ENCODE measurements around the gene ZSWIM9. TPM values are rescaled to one million over a fixed set of nuclear protein-coding genes. Genes with fewer than 3 reads are reported as not detected.
"Not testable (repeated sequence)": the region's sequence is repeated elsewhere in the genome, so short reads cannot be mapped to it uniquely, and the experiment has no call there.

The ZSWIM9 gene
- total RNA-seq, 2 donors from 2014 or later: 4.7 to 9.6 TPM

DNA sequence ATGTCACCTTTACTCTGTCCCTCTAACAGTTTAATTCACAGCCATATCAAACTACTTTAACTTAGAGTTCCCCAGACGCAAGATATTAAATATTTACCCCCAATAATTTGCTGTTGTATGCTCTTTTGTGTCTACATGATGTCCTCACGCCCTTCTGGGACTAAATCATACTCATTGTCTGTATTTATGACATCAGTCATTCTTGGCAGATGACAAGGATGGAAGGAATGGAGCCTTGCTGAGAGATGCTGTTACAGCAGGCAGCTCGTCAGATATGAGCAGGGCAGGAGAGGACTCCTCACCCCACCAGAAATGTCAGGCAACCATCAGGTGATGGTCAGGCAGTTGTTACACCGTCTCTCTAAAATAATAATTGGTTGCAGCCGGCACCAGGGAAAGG is 43.5 kb downstream of the ZSWIM9 start:
- no peaks in the 10 kb centered on the region for H3K9me3 ChIP-seq
- H3K4me1 ChIP-seq: no peaks in the 10 kb centered on the region
- H3K36me3 ChIP-seq (replicated peaks in 1 of 2; ENCODE audit: insufficient read depth in 1 of 2, low read depth in 2 of 2): peaks cover 0 to 2% of the 10 kb centered on the region in 2 donors
- ATAC-seq (no peak), DNase-seq (no peak)
- H3K4me3 ChIP-seq: no peak overlapping the region
- intact Hi-C loops (cut with DNase I): no loop called here
- 81 to 92% methylated on average over 5 of the region's 5 CpGs for WGBS, 2 donors
- no peaks in the 10 kb centered on the region for H3K27me3 ChIP-seq
- TF ChIP-seq, protein P1, sequence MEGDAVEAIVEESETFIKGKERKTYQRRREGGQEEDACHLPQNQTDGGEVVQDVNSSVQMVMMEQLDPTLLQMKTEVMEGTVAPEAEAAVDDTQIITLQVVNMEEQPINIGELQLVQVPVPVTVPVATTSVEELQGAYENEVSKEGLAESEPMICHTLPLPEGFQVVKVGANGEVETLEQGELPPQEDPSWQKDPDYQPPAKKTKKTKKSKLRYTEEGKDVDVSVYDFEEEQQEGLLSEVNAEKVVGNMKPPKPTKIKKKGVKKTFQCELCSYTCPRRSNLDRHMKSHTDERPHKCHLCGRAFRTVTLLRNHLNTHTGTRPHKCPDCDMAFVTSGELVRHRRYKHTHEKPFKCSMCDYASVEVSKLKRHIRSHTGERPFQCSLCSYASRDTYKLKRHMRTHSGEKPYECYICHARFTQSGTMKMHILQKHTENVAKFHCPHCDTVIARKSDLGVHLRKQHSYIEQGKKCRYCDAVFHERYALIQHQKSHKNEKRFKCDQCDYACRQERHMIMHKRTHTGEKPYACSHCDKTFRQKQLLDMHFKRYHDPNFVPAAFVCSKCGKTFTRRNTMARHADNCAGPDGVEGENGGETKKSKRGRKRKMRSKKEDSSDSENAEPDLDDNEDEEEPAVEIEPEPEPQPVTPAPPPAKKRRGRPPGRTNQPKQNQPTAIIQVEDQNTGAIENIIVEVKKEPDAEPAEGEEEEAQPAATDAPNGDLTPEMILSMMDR (IDR thresholded peaks at IDR 0.05): no peak
- no peak for TF ChIP-seq POLR2A (IDR thresholded peaks at IDR 0.05)
- no peak overlapping the region for H3K27ac ChIP-seq

DNA sequence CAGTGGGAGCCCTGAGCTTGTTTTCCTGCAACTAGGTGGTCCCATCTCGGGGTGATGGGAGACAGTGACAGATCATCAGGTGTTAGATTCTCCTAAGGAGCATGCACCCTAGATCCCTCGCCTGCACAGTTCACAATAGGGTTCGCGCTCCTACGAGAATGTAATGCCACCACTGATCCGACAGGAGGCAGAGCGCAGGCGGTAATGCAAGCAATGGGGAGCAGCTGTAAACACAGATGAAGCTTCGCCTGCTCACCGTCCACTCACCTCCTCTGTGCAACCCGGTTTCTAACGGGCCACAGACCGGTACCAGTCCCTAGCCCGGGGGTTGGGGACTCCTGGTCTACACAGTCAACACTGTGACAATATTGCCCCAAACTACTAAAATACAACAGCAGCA is 46.5 kb downstream of the ZSWIM9 start:
- no peak overlapping the region for H3K27ac ChIP-seq
- no peaks in the 10 kb centered on the region for H3K4me1 ChIP-seq
- no peaks in the 10 kb centered on the region for H3K9me3 ChIP-seq
- ATAC-seq (no peak), DNase-seq (no peak)
- no peaks in the 10 kb centered on the region for H3K36me3 ChIP-seq (replicated peaks in 1 of 2; ENCODE audit: insufficient read depth in 1 of 2, low read depth in 2 of 2)
- intact Hi-C loops (cut with DNase I): no loop called here
- WGBS, 2 donors: 88 to 89% methylated on average over 6 to 14 of the region's 14 CpGs
- no peak overlapping the region for H3K4me3 ChIP-seq
- H3K27me3 ChIP-seq: no peaks in the 10 kb centered on the region
- TF ChIP-seq POLR2A (IDR thresholded peaks at IDR 0.05): no peak
- TF ChIP-seq, protein P1 (IDR thresholded peaks at IDR 0.05): no peak

GRCh38 chr19:48218997-48219396 is 48.5 kb downstream of the ZSWIM9 start:
- no peaks in the 10 kb centered on the region for H3K4me1 ChIP-seq
- intact Hi-C loops (cut with DNase I): no loop called here
- no peaks in the 10 kb centered on the region for H3K9me3 ChIP-seq
- no peak for DNase-seq
- H3K27me3 ChIP-seq: no peaks in the 10 kb centered on the region
- H3K36me3 ChIP-seq (replicated peaks in 1 of 2; ENCODE audit: insufficient read depth in 1 of 2, low read depth in 2 of 2): no peaks in the 10 kb centered on the region
- ATAC-seq: no peak
- no peak overlapping the region for H3K4me3 ChIP-seq
- 88 to 89% methylated on average over 5 to 6 of the region's 6 CpGs for WGBS, 2 donors
- no peak overlapping the region for H3K27ac ChIP-seq
- no peak for TF ChIP-seq POLR2A (IDR thresholded peaks at IDR 0.05)
- TF ChIP-seq, protein P1 (IDR thresholded peaks at IDR 0.05): no peak

GRCh38 chr19:48220784-48221183 is 50.3 kb downstream of the ZSWIM9 start:
- ATAC-seq; H3K27me3 ChIP-seq; H3K4me3 ChIP-seq; H3K27ac ChIP-seq; DNase-seq; H3K36me3 ChIP-seq (replicated peaks in 1 of 2; ENCODE audit: insufficient read depth in 1 of 2, low read depth in 2 of 2); H3K4me1 ChIP-seq; H3K9me3 ChIP-seq; intact Hi-C loops (cut with DNase I): not testable (repeated sequence)
- 100% methylated on average over 3 of the region's 3 CpGs for WGBS, 2 donors

- H3K27ac ChIP-seq: no peak overlapping the region
- ATAC-seq (no peak), DNase-seq (no peak)
- intact Hi-C loops (cut with DNase I): no loop called here
- H3K27me3 ChIP-seq: no peaks in the 10 kb centered on the region
- no peaks in the 10 kb centered on the region for H3K9me3 ChIP-seq
- no peaks in the 10 kb centered on the region for H3K4me1 ChIP-seq
- H3K36me3 ChIP-seq (replicated peaks in 1 of 2; ENCODE audit: insufficient read depth in 1 of 2, low read depth in 2 of 2): no peaks in the 10 kb centered on the region
- 95 to 96% methylated on average over 5 of the region's 5 CpGs for WGBS, 2 donors
- TF ChIP-seq, protein P1 (IDR thresholded peaks at IDR 0.05): no peak
- no peak for TF ChIP-seq POLR2A (IDR thresholded peaks at IDR 0.05)
- H3K4me3 ChIP-seq: no peak overlapping the region
Observed at GRCh38 chr19:48221628-48222027, 51.1 kb downstream of the ZSWIM9 start.
